H1 (cell line): ENCODE measurements around the gene ADGRV1. TPM values are rescaled to one million over a fixed set of nuclear protein-coding genes. Genes with fewer than 3 reads are reported as not detected.

Experiments used
- CTCF ChIA-PET: fragments of 300-600 bp; sonication (Branson Sonifier 250); formaldehyde crosslinking; loops from one replicate; lab custom pipeline; 2021; ENCODE audit not compliant: partially characterized antibody; lab: Charles Lee
- POLR2A ChIA-PET: fragments of 300-600 bp; sonication (Branson Sonifier 250); formaldehyde crosslinking; loops from one replicate; lab custom pipeline; 2021; ENCODE audit warnings: inconsistent platforms; ENCODE audit not compliant: partially characterized antibody; lab: Charles Lee
- DNase-seq, 2 experiments: peaks; one replicate each; pipeline versions ENCODE4 v3.0.0 to v3.0.0-alpha.2; 2010 to 2022; ENCODE audit warnings: low spot score in 2 of 2, low read depth in 1 of 2, mixed read lengths in 1 of 2
- FAIRE-seq: peaks from 2 replicates; lab custom pipeline; 2011; peaks lifted over from hg19 to GRCh38; lab: Jason Lieb, UNC
- H2AFZ ChIP-seq: 2 replicates; pipeline ENCODE4 v1.8.1; 2012; ENCODE audit warnings: low read length, inconsistent platforms
- H2AK5ac ChIP-seq: 2 replicates; pipeline ENCODE4 v1.6.1; 2013; ENCODE audit warnings: low read depth, low read length
- H2BK120ac ChIP-seq: replicated peaks from 2 replicates; pipeline ENCODE3; 2013; ENCODE audit warnings: low read depth, low read length, inconsistent platforms
- H2BK12ac ChIP-seq: 2 replicates; pipeline ENCODE4 v1.6.1; 2013; ENCODE audit warnings: low read depth, low read length
- H2BK15ac ChIP-seq: 2 replicates; pipeline ENCODE4 v1.6.1; 2013; ENCODE audit warnings: low read length
- H2BK20ac ChIP-seq: 2 replicates; pipeline ENCODE4 v1.6.1; 2013; ENCODE audit warnings: low read length
- H2BK5ac ChIP-seq: 2 replicates; pipeline ENCODE4 v1.6.1; 2013; ENCODE audit warnings: low read depth, low read length
- H3K14ac ChIP-seq: 2 replicates; pipeline ENCODE4 v1.6.1; 2013; ENCODE audit warnings: inconsistent platforms; ENCODE audit not compliant: insufficient read length
- H3K18ac ChIP-seq: 2 replicates; pipeline ENCODE4 v1.6.1; 2013; ENCODE audit warnings: low read length; ENCODE audit errors: extremely low read depth
- H3K23ac ChIP-seq: 2 replicates; pipeline ENCODE4 v1.6.1; 2013; ENCODE audit warnings: inconsistent platforms; ENCODE audit not compliant: insufficient read length
- H3K23me2 ChIP-seq: 2 replicates; pipeline ENCODE4 v1.6.1; 2013; ENCODE audit warnings: low read depth, low read length
- H3K27ac ChIP-seq: 2 replicates; pipeline ENCODE4 v1.6.1; 2011; ENCODE audit warnings: low read depth, low read length, inconsistent platforms
- H3K27me3 ChIP-seq, 4 experiments: replicated peaks in 1 of 4; 1 replicate in 1 of 4; 2 replicates in 3 of 4; pipeline versions ENCODE4 v1.6.1 to v1.8.1; 2011 to 2013; ENCODE audit warnings: low read length in 3 of 4, mild to moderate bottlenecking in 3 of 4, inconsistent platforms in 2 of 4, mixed read lengths in 2 of 4, moderate library complexity in 1 of 4; ENCODE audit not compliant: control insufficient read depth in 3 of 4, insufficient read depth in 3 of 4; ENCODE audit errors: extremely low read depth in 1 of 4
- H3K36me3 ChIP-seq, 4 experiments: 2 replicates each; pipeline versions ENCODE4 v1.6.1 to v1.8.1; 2011 to 2013; ENCODE audit warnings: mild to moderate bottlenecking in 4 of 4, low read length in 3 of 4, moderate library complexity in 2 of 4, control low read depth in 1 of 4, inconsistent platforms in 1 of 4; ENCODE audit not compliant: insufficient read depth in 4 of 4, control insufficient read depth in 2 of 4
- H3K4ac ChIP-seq: replicated peaks from 2 replicates; pipeline ENCODE3; 2013; ENCODE audit warnings: low read length, low read depth, mixed read lengths, inconsistent platforms; ENCODE audit not compliant: insufficient read length
- H3K4me1 ChIP-seq, 4 experiments: replicated peaks in 1 of 4; 1 replicate in 1 of 4; 2 replicates in 3 of 4; pipeline versions ENCODE4 v1.6.1 to v1.8.1; 2011 to 2013; ENCODE audit warnings: low read length in 3 of 4, inconsistent platforms in 2 of 4, mixed read lengths in 1 of 4; ENCODE audit not compliant: insufficient read depth in 4 of 4, control insufficient read depth in 3 of 4
- H3K4me2 ChIP-seq, 2 experiments: 2 replicates each; pipeline versions ENCODE4 v1.6.1 to v1.8.1; 2011 to 2013; ENCODE audit warnings: low read depth in 2 of 2, low read length in 2 of 2, control low read depth in 1 of 2, inconsistent platforms in 1 of 2, mild to moderate bottlenecking in 1 of 2; ENCODE audit not compliant: insufficient read depth in 1 of 2
- H3K4me3 ChIP-seq, 4 experiments: fragments of 200-600, 300-600 bp in 1 of 4; sonication (generic), shearing (Covaris generic), sonication (Bioruptor Twin) in 1 of 4; 2 replicates each; pipeline versions ENCODE4 v1.5.1 to v1.8.1; 2011 to 2016; ENCODE audit warnings: low read length in 4 of 4, low read depth in 3 of 4, control low read depth in 2 of 4, inconsistent platforms in 2 of 4, mild to moderate bottlenecking in 2 of 4, mixed read lengths in 1 of 4, moderate library complexity in 1 of 4; ENCODE audit not compliant: insufficient read depth in 2 of 4; ENCODE audit errors: extremely low read depth in 1 of 4
- H3K56ac ChIP-seq: replicated peaks from 2 replicates; pipeline ENCODE3; 2013; ENCODE audit warnings: low read depth, mild to moderate bottlenecking, mixed read lengths, low read length, inconsistent platforms; ENCODE audit not compliant: insufficient read length
- H3K79me1 ChIP-seq: 2 replicates; pipeline ENCODE4 v1.6.1; 2013; ENCODE audit warnings: low read depth, low read length, control low read depth
- H3K79me2 ChIP-seq, 2 experiments: 2 replicates each; pipeline versions ENCODE4 v1.6.1 to v1.8.1; 2012 to 2013; ENCODE audit warnings: low read length in 2 of 2, mild to moderate bottlenecking in 2 of 2, inconsistent platforms in 1 of 2; ENCODE audit not compliant: insufficient read depth in 2 of 2, control insufficient read depth in 1 of 2
- H3K9ac ChIP-seq, 4 experiments: replicated peaks in 1 of 4; 1 replicate in 1 of 4; 2 replicates in 3 of 4; pipeline versions ENCODE4 v1.6.1 to v1.8.1; 2011 to 2013; ENCODE audit warnings: low read depth in 3 of 4, low read length in 3 of 4, control low read depth in 2 of 4, mild to moderate bottlenecking in 2 of 4, moderate library complexity in 2 of 4, inconsistent platforms in 1 of 4; ENCODE audit errors: extremely low read depth in 1 of 4
- H3K9me3 ChIP-seq, 2 experiments: 2 replicates each; pipeline versions ENCODE4 v1.6.1 to v1.8.1; 2012 to 2013; ENCODE audit warnings: mild to moderate bottlenecking in 2 of 2, moderate library complexity in 2 of 2, control low read depth in 1 of 2, inconsistent platforms in 1 of 2, low read depth in 1 of 2, low read length in 1 of 2, mixed read lengths in 1 of 2; ENCODE audit not compliant: insufficient read depth in 2 of 2
- H4K20me1 ChIP-seq, 2 experiments: replicated peaks in 1 of 2; 2 replicates each; pipeline versions ENCODE3 to v1.8.1; 2011 to 2013; ENCODE audit warnings: inconsistent platforms in 2 of 2, low read length in 2 of 2, mild to moderate bottlenecking in 1 of 2; ENCODE audit not compliant: insufficient read depth in 2 of 2, control insufficient read depth in 1 of 2
- H4K5ac ChIP-seq: 2 replicates; pipeline ENCODE4 v1.6.1; 2013; ENCODE audit warnings: low read length, low read depth, mixed read lengths, inconsistent platforms; ENCODE audit not compliant: insufficient read length
- H4K8ac ChIP-seq: 2 replicates; pipeline ENCODE4 v1.8.0; 2013; ENCODE audit warnings: mild to moderate bottlenecking, moderate library complexity, low read length, inconsistent platforms; ENCODE audit not compliant: insufficient read depth; ENCODE audit errors: extremely low read depth
- H4K91ac ChIP-seq: replicated peaks from 2 replicates; pipeline ENCODE3; 2013; ENCODE audit warnings: low read length, mixed read lengths, inconsistent platforms; ENCODE audit not compliant: insufficient read length
- NANOG ChIP-seq: IDR thresholded peaks from 2 replicates; pipeline ENCODE4 v1.6.1; 2011; ENCODE audit warnings: low read length, low read depth, mild to moderate bottlenecking, inconsistent platforms; ENCODE audit not compliant: insufficient read depth, poor library complexity, severe bottlenecking
- POU5F1 ChIP-seq: IDR thresholded peaks from 2 replicates; pipeline ENCODE4 v1.6.1; 2011; ENCODE audit warnings: low read depth, mild to moderate bottlenecking, low read length, moderate library complexity
- WGBS, 2 experiments: shearing (Covaris generic) in 1 of 2; methylation state at CpG; one replicate each; pipeline versions ENCODE4 v1.1.6 to v1.1.7; 2013 to 2015; ENCODE audit warnings: low lambda C conversion rate in 2 of 2, mixed read lengths in 2 of 2, inconsistent platforms in 1 of 2, low coverage in 1 of 2, missing lambda C conversion rate in 1 of 2; ENCODE audit not compliant: insufficient replicate concordance in 2 of 2, insufficient coverage in 1 of 2, insufficient read length in 1 of 2; ENCODE audit errors: extremely low coverage in 1 of 2, missing lambda C conversion rate in 1 of 2; 5-methylcytosine and 5-hydroxymethylcytosine counted together
- polyA plus RNA-seq, 7 experiments: library from polyadenylated mRNA; depleted of rRNA in 3 of 7; stranded (reverse) in 5 of 7; unstranded in 2 of 7; fragments of >200 nt in 5 of 7; fragments of 200-250 nt in 2 of 7; gene quantifications; 1 replicate in 5 of 7; 2 replicates in 1 of 7; 4 replicates in 1 of 7; pipeline versions ENCODE4 v1.2.1 to v1.2.3, GENCODE V29; 2011 to 2013; ENCODE audit warnings: missing spikeins in 2 of 7, mixed read lengths in 2 of 7
- total RNA-seq: library from RNA; stranded (reverse); fragmentation: NEBNext Ultra II Directional; extraction: Animal tissue kit (Norgen Biotek cat#: 25700); gene quantifications from 2 replicates; pipeline ENCODE4 v1.2.1, GENCODE V29; 2021

Gene ADGRV1
- total and polyA plus RNA-seq, 2 of the 8 experiments (the other 6 are each of a cell fraction or from before 2014, with no cell fraction given): 53.1 to 62.2 TPM

- H3K27ac ChIP-seq: no peak overlapping the region
- POLR2A ChIA-PET: no interaction called here
Measured at GRCh38 chr5:91028499-91028956, 469.9 kb downstream of the ADGRV1 start.

More at GRCh38 chr5:91028499-91028956, 469.9 kb downstream of the ADGRV1 start:
- Histone ChIP-seq H2AFZ (no peak overlapping the region), H3K9ac (no peak overlapping the region), H4K91ac (no peak overlapping the region), H2BK20ac (no peak overlapping the region), H3K79me1 (peaks cover 2% of the 10 kb centered on the region; the same call in 1 of the 2 replicates), H2AK5ac (no peak overlapping the region), H3K79me2 (no peaks in the 10 kb centered on the region), H3K4ac (peak overlapping the region; percentile 44), H3K23me2 (no peaks in the 10 kb centered on the region), H3K27me3 (no peaks in the 10 kb centered on the region), H2BK12ac (no peak overlapping the region), H3K36me3 (no peaks in the 10 kb centered on the region), H3K9me3 (no peaks in the 10 kb centered on the region), H2BK15ac (no peak overlapping the region), H2BK120ac (no peak overlapping the region), H3K14ac (no peak overlapping the region), H3K23ac (no peak overlapping the region), H4K5ac (no peak overlapping the region), H3K4me1 (peaks cover 0 to 3% (median 0%) of the 10 kb centered on the region in 4 experiments; a peak in 1 of 7 replicates), H3K4me2 (no peak overlapping the region), H2BK5ac (no peak overlapping the region), H3K18ac (no peak overlapping the region), H3K4me3 (no peak overlapping the region), H3K56ac (no peak overlapping the region), H4K8ac (no peak overlapping the region), H4K20me1 (no peaks in the 10 kb centered on the region)
- 92% methylated on average over 2 of the region's 2 CpGs; no CpG with 5 or more reads in 1 of the 2 experiments for WGBS, 2 experiments
- TF ChIP-seq NANOG (no peak), POU5F1 (no peak)
- FAIRE-seq (no peak), DNase-seq (no peak)
- CTCF ChIA-PET: no interaction called here
